GM10266 (cell line): ENCODE results near the gene DRAXIN.

Source experiments
- DNase-seq: peaks from one replicate; pipeline ENCODE4 v3.0.0; 2012; ENCODE audit errors: extremely low spot score
- TF ChIP-seq, protein P1 (sequence below): IDR thresholded peaks from 2 replicates; pipeline ENCODE4 v1.5.1; 2012; ENCODE audit warnings: mild to moderate bottlenecking, low read depth; ENCODE audit not compliant: control insufficient read depth, insufficient read depth; ENCODE audit errors: missing control alignments

DRAXIN gene

DNA sequence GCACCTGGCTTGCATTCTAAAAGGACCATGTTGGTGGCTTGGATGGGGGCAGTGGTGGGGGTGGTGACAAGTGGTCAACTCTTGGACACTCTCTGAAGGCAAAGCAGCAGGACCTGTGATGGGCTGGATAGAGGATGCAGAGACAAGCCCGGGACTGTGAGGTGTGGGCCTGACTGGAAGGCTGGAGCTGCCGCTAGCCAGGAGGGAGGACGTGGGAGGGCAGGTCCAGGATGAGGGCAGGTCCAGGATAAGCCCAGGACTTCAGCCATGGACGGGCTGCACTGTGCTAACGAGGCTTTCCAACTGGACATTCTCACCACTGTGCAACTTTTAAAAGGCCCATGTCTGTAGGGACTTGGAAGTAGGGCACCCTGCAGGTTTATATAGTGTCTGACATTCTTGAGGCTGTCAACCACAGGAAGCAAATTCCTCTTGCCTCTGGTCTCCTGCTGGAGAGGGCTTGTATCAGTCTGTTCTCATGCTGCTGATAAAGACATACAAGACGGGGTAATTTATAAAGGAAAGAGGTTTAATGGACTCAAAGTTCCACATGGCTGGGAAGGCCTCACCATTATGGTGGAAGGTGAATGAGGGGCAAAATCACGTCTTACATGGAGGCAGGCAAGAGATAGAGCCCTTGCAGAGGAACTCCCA is 62.2 kb downstream of the DRAXIN start:
- no peak for DNase-seq
- TF ChIP-seq, protein P1, sequence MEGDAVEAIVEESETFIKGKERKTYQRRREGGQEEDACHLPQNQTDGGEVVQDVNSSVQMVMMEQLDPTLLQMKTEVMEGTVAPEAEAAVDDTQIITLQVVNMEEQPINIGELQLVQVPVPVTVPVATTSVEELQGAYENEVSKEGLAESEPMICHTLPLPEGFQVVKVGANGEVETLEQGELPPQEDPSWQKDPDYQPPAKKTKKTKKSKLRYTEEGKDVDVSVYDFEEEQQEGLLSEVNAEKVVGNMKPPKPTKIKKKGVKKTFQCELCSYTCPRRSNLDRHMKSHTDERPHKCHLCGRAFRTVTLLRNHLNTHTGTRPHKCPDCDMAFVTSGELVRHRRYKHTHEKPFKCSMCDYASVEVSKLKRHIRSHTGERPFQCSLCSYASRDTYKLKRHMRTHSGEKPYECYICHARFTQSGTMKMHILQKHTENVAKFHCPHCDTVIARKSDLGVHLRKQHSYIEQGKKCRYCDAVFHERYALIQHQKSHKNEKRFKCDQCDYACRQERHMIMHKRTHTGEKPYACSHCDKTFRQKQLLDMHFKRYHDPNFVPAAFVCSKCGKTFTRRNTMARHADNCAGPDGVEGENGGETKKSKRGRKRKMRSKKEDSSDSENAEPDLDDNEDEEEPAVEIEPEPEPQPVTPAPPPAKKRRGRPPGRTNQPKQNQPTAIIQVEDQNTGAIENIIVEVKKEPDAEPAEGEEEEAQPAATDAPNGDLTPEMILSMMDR, result no peak

DNA sequence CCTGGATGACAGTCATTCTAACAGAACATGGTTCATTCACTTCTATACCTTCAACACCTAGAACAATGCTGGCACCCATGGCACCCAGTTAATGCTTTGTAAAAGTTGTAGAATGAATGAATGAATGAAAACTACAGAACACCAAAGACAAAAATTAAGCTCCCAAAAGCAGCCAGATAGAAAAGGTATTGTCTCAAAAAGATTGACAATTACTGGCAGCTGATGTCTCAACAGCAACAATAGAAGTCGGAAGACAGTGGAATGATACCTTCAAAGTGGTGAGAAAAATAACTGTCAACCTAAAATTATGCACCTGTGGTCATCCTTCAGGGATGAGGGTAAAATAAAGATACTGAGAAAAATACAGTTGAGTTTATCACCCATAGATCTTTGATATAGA is 65.5 kb downstream of the DRAXIN start:
- DNase-seq, result no peak
- TF ChIP-seq, protein P1, result no peak

DNA sequence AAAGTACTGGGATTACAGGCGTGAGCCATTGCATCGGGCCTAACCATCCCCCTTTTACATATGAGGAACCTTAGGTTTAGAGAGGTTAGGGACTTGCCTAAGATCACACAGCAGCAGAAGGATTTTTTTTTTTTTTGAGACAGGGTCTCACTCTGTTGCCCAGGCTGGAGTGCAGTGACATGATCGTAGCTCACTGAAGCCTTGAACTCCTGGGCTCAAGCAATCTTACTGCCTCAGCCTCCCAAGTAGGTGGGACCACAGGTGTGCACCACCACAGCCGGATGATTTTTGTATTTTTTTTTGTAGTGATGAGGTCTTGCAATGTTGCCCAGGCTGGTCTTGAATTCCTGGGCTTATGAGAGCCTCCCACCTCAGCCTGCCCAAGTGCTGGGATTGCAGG is 68.3 kb downstream of the DRAXIN start:
- DNase-seq, result no peak
- TF ChIP-seq, protein P1, result no peak

DNA sequence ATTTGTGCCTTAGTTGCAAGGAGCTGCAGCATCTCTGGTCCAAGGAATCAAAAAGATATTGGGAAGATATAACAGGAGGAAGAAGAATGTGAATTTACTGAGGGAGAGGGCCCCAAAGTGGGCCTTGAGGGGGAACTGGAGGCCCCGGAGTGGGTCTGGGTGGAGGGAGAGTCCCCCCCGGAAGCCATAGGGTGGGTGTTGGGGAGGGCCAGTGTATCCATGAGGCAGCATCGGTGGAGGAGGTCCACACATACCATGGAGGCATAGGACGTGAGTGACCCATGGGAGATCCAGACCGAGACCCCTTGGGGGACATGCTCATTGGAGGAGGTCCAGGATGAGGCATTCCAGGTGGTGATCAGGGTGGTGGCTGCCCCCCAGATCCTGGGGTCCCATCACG is 69.8 kb downstream of the DRAXIN start:
- TF ChIP-seq, protein P1, result no peak
- DNase-seq, result no peak

DNA sequence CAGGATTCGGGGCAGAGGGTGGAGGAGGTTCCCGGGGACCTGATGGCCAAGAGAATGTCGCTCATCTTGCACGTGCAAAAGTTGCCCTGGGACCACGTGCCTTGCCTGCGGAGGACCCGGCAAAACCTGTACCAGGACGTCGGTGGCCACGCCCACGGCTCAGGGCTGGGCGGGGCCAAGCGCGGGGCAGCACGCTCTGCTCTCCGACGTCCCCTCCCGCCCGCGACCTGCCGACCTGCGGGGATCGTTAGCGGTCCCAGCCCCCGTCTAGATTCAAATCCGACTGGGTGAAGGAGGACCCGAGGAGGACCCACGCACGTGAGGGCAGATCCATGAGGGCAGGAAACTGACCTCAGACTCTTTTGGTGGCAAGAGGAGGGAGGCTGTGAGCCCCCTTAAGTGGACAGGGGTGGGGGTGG is 70.5 kb downstream of the DRAXIN start, which contains the start of gene C1orf167:
Gene C1orf167 (plus strand): TSS at position 206 of the 419 bp plus-strand sequence. CDS start 2,208 bp downstream, outside the sequence.
- no peak for DNase-seq
- TF ChIP-seq, protein P1, result no peak

DNA sequence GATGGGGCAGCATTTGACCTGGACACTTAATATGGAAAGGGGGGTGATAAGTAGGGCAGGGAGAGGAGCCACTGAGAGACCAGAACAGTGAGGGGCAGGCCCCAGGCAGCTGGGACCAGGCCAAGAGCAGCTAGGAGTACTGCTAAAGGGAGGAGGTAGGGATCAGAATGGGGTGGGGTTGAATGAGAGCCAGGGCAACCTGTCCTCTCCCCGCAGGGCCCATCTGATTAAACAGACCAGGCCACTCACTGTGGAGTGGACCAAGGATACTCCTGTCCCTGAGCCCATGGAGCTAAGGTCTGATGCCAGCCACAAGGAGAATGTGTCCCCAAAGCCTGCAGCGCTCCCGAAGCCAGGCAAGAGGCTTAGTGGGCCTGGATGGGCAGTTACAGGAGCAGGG is 72.6 kb downstream of the DRAXIN start:
- TF ChIP-seq, protein P1, result no peak
- DNase-seq, result no peak

DNA sequence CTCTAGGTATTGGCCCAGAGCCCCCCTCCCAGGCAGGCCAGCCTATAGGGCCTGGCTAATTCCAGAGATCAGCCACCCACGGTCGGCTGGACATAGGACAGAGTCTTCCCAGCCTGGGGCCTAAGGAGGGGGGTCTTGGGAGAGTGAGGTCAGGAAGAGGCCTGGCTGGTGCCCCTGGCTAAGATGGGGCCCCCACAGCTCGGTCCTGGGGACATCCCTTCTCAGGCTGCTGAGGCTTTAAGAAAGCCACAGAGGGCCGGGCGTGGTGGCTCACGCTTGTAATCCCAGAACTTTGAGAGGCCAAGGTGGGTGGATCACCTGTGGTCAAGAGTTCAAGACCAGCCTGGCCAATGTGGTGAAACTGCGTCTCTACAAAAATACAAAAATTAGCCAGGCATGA is 73.0 kb downstream of the DRAXIN start:
- DNase-seq, result no peak
- TF ChIP-seq, protein P1, result no peak
